GM10248 (cell line): ENCODE results near the gene ISCU.

ENCODE experiments used
- CTCF ChIA-PET: fragments of 300-600 bp; sonication (Branson Sonifier 250); formaldehyde crosslinking; extraction: SDS; loops from one replicate; lab custom pipeline; 2021; ENCODE audit warnings: antibody characterized with exemption; lab: Yijun Ruan, JAX
- POLR2A ChIA-PET: fragments of 350-650 bp; sonication (Branson Sonifier 250); formaldehyde crosslinking; extraction: SDS; loops from one replicate; lab custom pipeline; 2020; ENCODE audit warnings: antibody characterized with exemption; lab: Yijun Ruan, JAX
- DNase-seq: peaks from one replicate; pipeline ENCODE4 v3.0.0; 2012; ENCODE audit errors: extremely low spot score
- TF ChIP-seq, protein P1 (sequence below): IDR thresholded peaks from 2 replicates; pipeline ENCODE4 v1.5.1; 2012; ENCODE audit warnings: mild to moderate bottlenecking, low read depth; ENCODE audit errors: extremely low read depth, missing control alignments, control extremely low read depth

ISCU gene

DNA sequence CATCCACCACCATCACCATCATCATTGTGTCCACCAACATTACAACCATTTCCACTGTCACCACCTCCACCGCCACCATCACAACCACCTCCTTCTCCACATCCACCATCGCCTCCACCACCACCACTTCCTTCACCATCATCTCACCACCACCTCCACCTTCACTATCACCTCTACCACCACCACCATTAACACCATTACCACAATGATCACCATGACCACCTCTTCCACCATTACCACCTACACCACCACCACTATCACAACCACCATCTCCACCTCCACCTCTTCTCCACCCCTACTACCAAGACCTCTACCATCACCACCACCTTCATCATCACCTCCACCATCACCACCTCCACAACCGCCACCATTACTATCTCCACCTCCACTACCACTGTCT, 16.4 kb downstream of the ISCU start:
- POLR2A ChIA-PET, result no interaction called here
- TF ChIP-seq, protein P1, sequence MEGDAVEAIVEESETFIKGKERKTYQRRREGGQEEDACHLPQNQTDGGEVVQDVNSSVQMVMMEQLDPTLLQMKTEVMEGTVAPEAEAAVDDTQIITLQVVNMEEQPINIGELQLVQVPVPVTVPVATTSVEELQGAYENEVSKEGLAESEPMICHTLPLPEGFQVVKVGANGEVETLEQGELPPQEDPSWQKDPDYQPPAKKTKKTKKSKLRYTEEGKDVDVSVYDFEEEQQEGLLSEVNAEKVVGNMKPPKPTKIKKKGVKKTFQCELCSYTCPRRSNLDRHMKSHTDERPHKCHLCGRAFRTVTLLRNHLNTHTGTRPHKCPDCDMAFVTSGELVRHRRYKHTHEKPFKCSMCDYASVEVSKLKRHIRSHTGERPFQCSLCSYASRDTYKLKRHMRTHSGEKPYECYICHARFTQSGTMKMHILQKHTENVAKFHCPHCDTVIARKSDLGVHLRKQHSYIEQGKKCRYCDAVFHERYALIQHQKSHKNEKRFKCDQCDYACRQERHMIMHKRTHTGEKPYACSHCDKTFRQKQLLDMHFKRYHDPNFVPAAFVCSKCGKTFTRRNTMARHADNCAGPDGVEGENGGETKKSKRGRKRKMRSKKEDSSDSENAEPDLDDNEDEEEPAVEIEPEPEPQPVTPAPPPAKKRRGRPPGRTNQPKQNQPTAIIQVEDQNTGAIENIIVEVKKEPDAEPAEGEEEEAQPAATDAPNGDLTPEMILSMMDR, result no peak
- CTCF ChIA-PET, result interaction anchor here (0.8 to 22.9 kb wide), 4 partner anchors 8 to 39 kb away, joined by 3 to 543 read pairs (median 5); no protein-coding TSS in a partner anchor
- DNase-seq, result no peak

DNA sequence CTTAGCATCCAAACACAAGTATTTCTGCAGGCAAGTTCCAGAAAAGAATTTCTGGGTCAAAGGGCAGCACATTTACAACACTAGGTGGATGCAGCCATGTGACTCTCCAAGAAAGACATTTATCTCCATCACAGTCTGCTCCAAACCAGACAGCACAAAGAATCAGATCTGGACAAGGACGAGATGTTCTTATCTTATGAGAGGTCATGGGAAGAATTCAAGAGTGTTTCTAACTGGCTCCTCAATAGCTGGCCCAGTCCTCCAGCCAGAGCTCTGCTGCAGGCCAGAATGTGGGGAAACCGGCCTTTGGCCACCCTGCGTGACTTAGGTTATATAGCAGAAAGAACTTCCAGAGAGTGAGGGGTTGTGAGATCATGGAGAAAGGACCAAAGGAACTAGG, 18.1 kb downstream of the ISCU start:
- CTCF ChIA-PET, result no interaction called here
- POLR2A ChIA-PET, result no interaction called here
- TF ChIP-seq, protein P1, result no peak
- no peak for DNase-seq

DNA sequence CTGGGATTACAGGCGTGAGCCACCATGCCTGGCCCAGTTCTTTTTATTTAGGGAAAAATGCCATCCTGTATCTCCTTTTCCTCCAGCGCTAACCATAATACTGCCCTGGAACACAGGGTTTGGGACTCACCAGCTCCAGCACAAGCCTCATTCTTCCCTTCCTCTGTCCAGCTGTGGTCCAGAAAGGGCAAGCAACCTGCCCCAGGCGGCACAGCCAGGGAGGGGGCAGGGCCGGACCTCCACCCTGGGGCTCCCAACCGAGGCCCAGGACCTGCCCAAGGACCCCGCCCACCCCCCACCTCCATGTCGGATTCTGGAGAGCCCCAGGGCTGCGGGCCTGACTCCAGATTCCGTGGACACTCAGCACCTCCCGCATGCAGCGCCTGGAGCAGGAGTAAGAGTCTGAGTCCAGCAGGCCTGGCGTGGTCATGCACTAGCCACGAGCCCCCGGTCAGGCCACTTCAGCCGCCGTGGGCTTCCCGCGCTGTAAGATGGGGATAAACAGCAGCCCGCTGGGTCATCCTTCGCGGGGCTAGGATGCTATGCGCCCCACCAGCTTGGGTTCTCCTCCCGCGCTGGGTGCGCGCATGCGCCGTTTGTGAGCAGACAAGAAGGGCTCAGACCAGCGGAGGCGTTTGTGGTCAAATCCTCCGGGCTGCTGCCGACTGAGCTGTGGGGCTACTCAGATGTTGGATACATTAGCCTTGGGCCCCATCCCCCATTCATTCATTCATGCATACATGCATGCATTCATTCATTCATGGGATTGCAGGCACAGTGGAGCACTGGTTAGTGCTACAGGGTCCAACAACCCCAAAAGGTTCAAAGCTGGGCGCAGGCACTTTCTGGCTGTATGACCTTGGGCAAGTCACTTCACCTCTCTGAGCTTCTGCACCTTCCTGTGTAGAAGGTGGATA, 19.2 kb downstream of the ISCU start:
- ChIA-PET CTCF (interaction anchor here (1.0 to 1.4 kb wide), 4 partner anchors 9 to 271 kb away, joined by 3 to 6 read pairs (median 3); no protein-coding TSS in a partner anchor), POLR2A (interaction anchor here (0.5 to 0.6 kb wide), 2 partner anchors 28 to 269 kb away, joined by 3 to 5 read pairs; no protein-coding TSS in a partner anchor)
- DNase-seq, result no peak
- TF ChIP-seq, protein P1, result no peak

DNA sequence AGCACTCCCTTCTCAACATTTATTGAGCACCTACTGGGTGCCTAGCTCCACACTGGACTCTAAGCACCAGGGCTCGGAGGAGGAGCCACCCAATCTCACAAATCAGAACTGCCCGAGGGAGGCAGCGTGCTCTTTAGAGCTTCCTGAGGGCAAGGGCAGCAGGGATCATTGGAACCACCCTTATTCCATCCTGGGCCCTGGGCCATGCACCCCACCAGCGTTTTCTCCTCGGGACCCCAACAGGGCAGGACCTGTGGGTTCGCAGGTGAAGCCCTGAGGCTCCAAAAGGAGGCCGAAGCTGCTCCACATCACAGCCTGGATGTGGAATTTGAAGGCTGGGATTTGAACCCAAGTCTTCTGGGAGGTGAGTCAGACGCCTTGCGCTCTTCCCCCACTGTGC, 20.1 kb downstream of the ISCU start:
- ChIA-PET CTCF (interaction anchor here (1.0 to 1.4 kb wide), 4 partner anchors 10 to 270 kb away, joined by 3 to 6 read pairs (median 3); no protein-coding TSS in a partner anchor), POLR2A (interaction anchor here (0.6 kb wide), 1 partner anchor 27 kb away, joined by 3 read pairs; no protein-coding TSS in a partner anchor)
- TF ChIP-seq, protein P1, result no peak
- no peak for DNase-seq

DNA sequence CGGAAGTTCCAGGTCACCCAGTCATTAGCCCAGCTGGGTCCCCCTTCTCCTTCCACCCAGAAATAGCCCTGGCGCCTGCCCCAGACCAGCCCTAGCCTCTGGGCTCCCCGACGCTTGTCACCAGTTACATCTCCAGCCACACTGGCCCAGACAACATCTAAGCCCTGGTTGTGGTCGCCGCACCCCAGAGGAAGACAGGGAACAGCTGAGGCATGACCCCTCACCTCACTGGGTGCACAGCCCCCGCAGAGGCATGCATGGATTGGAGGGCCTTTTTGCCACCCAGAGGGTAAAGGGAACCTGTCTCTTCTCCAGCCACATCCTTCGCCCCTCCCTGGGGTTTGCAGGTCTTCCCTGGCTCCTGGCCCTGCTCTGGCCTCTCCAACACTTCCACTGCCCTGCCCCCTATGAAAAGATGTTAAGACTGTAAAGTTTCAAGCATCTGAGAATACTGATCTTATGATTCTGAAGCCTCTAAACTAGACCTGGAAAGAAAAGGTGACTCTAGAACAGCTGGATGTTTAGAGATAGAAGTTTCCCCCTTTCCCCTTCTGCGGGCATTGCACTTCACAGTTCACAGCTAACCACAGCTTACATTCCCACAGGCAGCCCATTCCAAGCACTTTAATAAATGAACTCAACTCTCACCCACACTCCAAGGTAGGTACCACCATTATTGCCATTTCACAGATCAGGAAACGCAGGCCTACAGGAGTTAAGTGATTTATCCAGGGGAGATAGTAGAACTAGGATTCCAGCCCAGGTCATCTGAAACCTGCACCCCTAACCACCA, 20.8 kb downstream of the ISCU start:
- DNase-seq, result no peak
- CTCF ChIA-PET, result interaction anchor here (1.3 kb wide), 1 partner anchor 11 kb away, joined by 3 read pairs; no protein-coding TSS in a partner anchor
- TF ChIP-seq, protein P1, result no peak
- POLR2A ChIA-PET, result interaction anchor here (0.6 kb wide), 1 partner anchor 10 kb away, joined by 4 read pairs; no protein-coding TSS in a partner anchor

DNA sequence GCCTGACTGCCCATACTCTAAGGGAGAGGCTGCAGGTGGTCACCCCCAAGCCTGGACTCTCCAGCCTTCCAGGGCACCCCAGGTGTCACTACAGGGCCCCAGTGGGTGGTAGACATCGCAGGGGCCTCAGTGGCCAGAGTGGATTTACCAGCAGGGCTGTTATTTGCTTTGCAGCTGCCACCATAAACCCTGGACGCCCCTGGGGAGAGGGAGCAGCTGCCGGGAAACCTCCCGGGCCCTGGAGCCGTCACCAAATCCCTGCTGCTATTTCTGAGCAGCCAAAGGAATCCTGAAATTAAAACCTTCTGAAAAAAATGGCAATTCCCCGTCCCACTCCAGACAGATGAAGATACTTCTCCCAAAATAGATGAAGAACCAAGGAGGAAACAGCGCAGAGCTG, 21.6 kb downstream of the ISCU start:
- POLR2A ChIA-PET, result no interaction called here
- no peak for DNase-seq
- CTCF ChIA-PET, result interaction anchor here (1.2 kb wide), 1 partner anchor 11 kb away, joined by 3 read pairs; no protein-coding TSS in a partner anchor
- TF ChIP-seq, protein P1, result no peak
